MM.1S (cell line): ENCODE results near the gene CLNK.

Experiments used
- DNase-seq: peaks from one replicate; pipeline ENCODE4 v3.0.0-alpha.2; 2015
- H2AFZ ChIP-seq: fragments of 300-600 bp; sonication (generic); 2 replicates; pipeline ENCODE4 v1.6.0; 2016; ENCODE audit warnings: antibody characterized with exemption, low read length
- H3F3A ChIP-seq: fragments of 300-600 bp; sonication (generic); 2 replicates; pipeline ENCODE4 v1.6.1; 2016; ENCODE audit warnings: mild to moderate bottlenecking, antibody characterized with exemption, low read length, moderate library complexity, mixed read lengths; ENCODE audit not compliant: insufficient read depth
- H3K27ac ChIP-seq: fragments of 300-600 bp; sonication (generic); 2 replicates; pipeline ENCODE4 v1.5.1; 2016; ENCODE audit warnings: mild to moderate bottlenecking, low read length
- H3K27me3 ChIP-seq: fragments of 300-600 bp; sonication (generic); replicated peaks from 2 replicates; pipeline ENCODE4 v1.6.0; 2016; ENCODE audit warnings: low read length; ENCODE audit not compliant: insufficient read depth
- H3K36me3 ChIP-seq: fragments of 300-600 bp; sonication (generic); replicated peaks from 2 replicates; pipeline ENCODE4 v1.6.1; 2016; ENCODE audit warnings: mild to moderate bottlenecking, low read length, mixed read lengths; ENCODE audit not compliant: insufficient read depth
- H3K4me1 ChIP-seq: fragments of 300-600 bp; sonication (generic); 2 replicates; pipeline ENCODE4 v1.6.1; 2016; ENCODE audit warnings: low read length, mixed read lengths
- H3K4me2 ChIP-seq: fragments of 300-600 bp; sonication (generic); 2 replicates; pipeline ENCODE4 v1.6.0; 2016; ENCODE audit warnings: low read depth, low read length
- H3K4me3 ChIP-seq: fragments of 300-600 bp; sonication (generic); 2 replicates; pipeline ENCODE4 v1.5.1; 2016; ENCODE audit warnings: low read length, mixed read lengths
- H3K79me2 ChIP-seq: fragments of 300-600 bp; sonication (generic); 2 replicates; pipeline ENCODE4 v1.6.1; 2016; ENCODE audit warnings: mixed run types, low read length, mixed read lengths
- H3K9ac ChIP-seq: fragments of 300-600 bp; sonication (generic); 2 replicates; pipeline ENCODE4 v1.6.1; 2016; ENCODE audit warnings: low read length, mixed read lengths
- H3K9me2 ChIP-seq: fragments of 300-600 bp; sonication (generic); replicated peaks from 2 replicates; pipeline ENCODE4 v1.6.1; 2016; ENCODE audit warnings: mild to moderate bottlenecking, low read length, mixed read lengths; ENCODE audit not compliant: insufficient read depth
- H3K9me3 ChIP-seq: fragments of 300-600 bp; sonication (generic); replicated peaks from 2 replicates; pipeline ENCODE4 v1.6.1; 2016; ENCODE audit warnings: mild to moderate bottlenecking, low read length, mixed read lengths; ENCODE audit not compliant: insufficient read depth
- H4K20me1 ChIP-seq: fragments of 300-600 bp; sonication (generic); 2 replicates; pipeline ENCODE4 v1.6.1; 2016; ENCODE audit warnings: mild to moderate bottlenecking, low read length, moderate library complexity, mixed read lengths; ENCODE audit not compliant: insufficient read depth
- EZH2 ChIP-seq: fragments of 300-600 bp; sonication (generic); optimal IDR thresholded peaks from 2 replicates; pipeline ENCODE3; 2017; ENCODE audit warnings: low read depth, mild to moderate bottlenecking, antibody characterized with exemption, low read length, mixed read lengths
- EZH2phosphoT487 ChIP-seq: fragments of 300-600 bp; sonication (generic); IDR thresholded peaks from 2 replicates; pipeline ENCODE4 v1.6.1; 2018; ENCODE audit warnings: antibody characterized with exemption, low read length
- TF ChIP-seq, protein P1 (sequence below): fragments of 300-600 bp; sonication (generic); IDR thresholded peaks from 2 replicates; pipeline ENCODE4 v1.5.1; 2016; ENCODE audit warnings: antibody characterized with exemption, low read length, mixed read lengths

Gene CLNK

DNA sequence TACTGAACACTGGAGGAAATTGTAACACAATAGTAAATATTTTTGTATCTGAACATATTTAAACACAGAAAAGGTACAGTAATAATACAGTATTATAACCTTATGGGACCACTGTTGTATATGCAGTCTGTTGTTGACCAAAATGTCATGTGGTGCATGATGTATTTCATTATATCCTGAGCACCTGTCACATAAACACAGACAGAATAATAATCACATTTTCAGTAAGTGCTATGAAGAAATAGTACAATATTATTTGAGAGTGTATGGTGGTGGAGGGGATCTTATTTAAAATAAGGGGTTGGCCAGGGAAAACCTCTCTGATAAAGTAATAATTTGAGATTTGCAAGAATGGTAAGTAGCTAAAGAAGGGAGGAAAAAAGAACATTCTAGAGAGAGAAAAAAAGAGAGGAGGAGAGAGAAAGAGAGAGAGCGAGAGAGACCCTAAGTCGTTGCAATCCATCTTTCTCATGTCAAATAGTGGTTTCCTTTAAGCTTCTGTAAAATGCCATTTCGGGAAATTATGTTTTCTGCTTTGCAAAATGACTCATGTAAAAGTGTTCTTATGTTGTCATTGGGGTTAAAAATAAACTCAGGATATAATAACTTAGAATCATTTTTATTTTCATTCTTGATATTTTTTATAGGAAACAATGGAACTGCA lies 19.3 kb upstream of the CLNK start:
- Histone ChIP-seq H3K4me1 (no peaks in the 10 kb centered on the region), H3K79me2 (no peaks in the 10 kb centered on the region), H3K27me3 (no peaks in the 10 kb centered on the region), H3K36me3 (no peaks in the 10 kb centered on the region), H3K27ac (no peak overlapping the region), H3K9ac (no peak overlapping the region), H3K9me3 (no peaks in the 10 kb centered on the region), H3K4me2 (no peak overlapping the region), H3F3A (no peaks in the 10 kb centered on the region), H2AFZ (no peak overlapping the region), H4K20me1 (no peaks in the 10 kb centered on the region), H3K9me2 (no peaks in the 10 kb centered on the region), H3K4me3 (no peak overlapping the region)
- DNase-seq, result no peak
- TF ChIP-seq, protein P1, sequence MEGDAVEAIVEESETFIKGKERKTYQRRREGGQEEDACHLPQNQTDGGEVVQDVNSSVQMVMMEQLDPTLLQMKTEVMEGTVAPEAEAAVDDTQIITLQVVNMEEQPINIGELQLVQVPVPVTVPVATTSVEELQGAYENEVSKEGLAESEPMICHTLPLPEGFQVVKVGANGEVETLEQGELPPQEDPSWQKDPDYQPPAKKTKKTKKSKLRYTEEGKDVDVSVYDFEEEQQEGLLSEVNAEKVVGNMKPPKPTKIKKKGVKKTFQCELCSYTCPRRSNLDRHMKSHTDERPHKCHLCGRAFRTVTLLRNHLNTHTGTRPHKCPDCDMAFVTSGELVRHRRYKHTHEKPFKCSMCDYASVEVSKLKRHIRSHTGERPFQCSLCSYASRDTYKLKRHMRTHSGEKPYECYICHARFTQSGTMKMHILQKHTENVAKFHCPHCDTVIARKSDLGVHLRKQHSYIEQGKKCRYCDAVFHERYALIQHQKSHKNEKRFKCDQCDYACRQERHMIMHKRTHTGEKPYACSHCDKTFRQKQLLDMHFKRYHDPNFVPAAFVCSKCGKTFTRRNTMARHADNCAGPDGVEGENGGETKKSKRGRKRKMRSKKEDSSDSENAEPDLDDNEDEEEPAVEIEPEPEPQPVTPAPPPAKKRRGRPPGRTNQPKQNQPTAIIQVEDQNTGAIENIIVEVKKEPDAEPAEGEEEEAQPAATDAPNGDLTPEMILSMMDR, result no peak
- TF ChIP-seq EZH2phosphoT487, result no peak
- TF ChIP-seq EZH2, result no peak

DNA sequence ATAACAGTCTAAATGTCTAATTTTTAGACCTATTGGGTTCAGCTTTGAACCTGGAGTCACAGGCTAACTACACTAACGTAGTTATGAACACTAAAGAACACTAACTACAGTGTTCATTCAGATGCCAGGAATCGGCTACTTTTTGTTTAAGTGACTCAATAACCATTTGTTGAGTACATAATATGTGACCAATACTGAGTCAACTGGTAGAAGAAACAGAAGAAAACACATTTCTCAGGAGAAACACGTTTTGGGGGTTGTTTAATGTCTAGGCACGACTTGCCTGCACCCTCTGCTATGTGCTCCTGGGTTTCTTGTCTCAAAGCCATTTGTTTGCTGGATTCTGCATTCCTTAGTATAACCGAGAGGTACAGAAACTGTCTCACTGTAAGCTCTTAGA lies 18.6 kb upstream of the CLNK start:
- Histone ChIP-seq H3K9ac (no peak overlapping the region), H4K20me1 (no peaks in the 10 kb centered on the region), H2AFZ (no peak overlapping the region), H3K4me1 (no peaks in the 10 kb centered on the region), H3K27me3 (no peaks in the 10 kb centered on the region), H3K4me3 (no peak overlapping the region), H3F3A (no peaks in the 10 kb centered on the region), H3K4me2 (no peak overlapping the region), H3K79me2 (no peaks in the 10 kb centered on the region), H3K27ac (no peak overlapping the region), H3K9me3 (no peaks in the 10 kb centered on the region), H3K9me2 (no peaks in the 10 kb centered on the region), H3K36me3 (no peaks in the 10 kb centered on the region)
- TF ChIP-seq, protein P1, result no peak
- no peak for TF ChIP-seq EZH2
- TF ChIP-seq EZH2phosphoT487, result no peak
- DNase-seq, result no peak

DNA sequence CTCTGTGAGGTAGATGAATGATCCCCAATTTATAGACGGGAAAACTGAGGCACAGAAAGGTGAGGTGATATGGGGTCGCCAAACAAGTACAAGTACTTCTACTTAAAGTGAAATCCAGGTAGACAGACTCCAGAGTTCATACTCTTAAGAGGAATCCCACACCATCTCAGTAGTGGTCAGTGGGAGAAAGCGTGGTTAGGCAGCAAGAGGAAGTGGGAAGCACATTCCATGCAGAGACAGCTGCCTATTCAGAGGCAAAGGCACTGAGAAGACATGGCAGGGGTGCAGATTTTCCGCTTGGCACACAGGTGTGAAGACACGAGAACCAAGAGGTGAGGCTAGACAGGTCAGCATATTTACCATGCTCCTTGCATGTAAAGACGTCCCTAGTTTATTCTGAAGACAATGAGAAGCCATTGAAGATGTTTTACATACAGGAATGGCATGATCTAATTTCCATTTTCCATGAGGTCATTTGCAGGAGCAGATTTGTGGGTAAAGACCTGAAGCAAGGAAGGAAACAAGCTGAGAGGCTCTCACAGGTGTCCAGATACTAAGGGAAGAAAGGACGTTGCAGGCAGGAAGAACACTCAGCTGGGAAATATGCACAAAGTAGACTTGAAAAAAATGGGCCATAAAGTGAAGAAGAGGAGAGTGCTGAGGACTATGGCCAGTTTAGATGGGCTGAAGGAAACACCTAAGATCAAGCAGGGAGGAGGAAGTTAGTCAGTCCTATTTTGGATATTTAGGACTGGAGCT lies 17.3 kb upstream of the CLNK start:
- H3K36me3 ChIP-seq, result no peaks in the 10 kb centered on the region
- H3K9ac ChIP-seq, result no peak overlapping the region
- no peak overlapping the region for H3K4me2 ChIP-seq
- no peak overlapping the region for H2AFZ ChIP-seq
- H3K27me3 ChIP-seq, result no peaks in the 10 kb centered on the region
- H3K9me2 ChIP-seq, result no peaks in the 10 kb centered on the region
- H3K27ac ChIP-seq, result no peak overlapping the region
- no peaks in the 10 kb centered on the region for H3K9me3 ChIP-seq
- no peaks in the 10 kb centered on the region for H4K20me1 ChIP-seq
- no peak overlapping the region for H3K4me3 ChIP-seq
- H3K79me2 ChIP-seq, result no peaks in the 10 kb centered on the region
- TF ChIP-seq EZH2phosphoT487 (no peak), EZH2 (no peak)
- TF ChIP-seq, protein P1, result no peak
- no peaks in the 10 kb centered on the region for H3F3A ChIP-seq
- H3K4me1 ChIP-seq, result no peaks in the 10 kb centered on the region
- DNase-seq, result no peak
